22Rv1 (cell line): ENCODE results near the gene NAV3.
"Not testable (repeated sequence)": the region's sequence is repeated elsewhere in the genome, so short reads cannot be mapped to it uniquely, and the experiment has no call there.

Source experiments
- H3K27ac ChIP-seq: fragments of 450-650 bp; 2 replicates; pipeline ENCODE4 v1.5.1; 2017
- CTCF ChIP-seq: fragments of 450-650 bp; IDR thresholded peaks from 2 replicates; pipeline ENCODE4 v1.5.1; 2017; ENCODE audit warnings: mild to moderate bottlenecking
- ZFX ChIP-seq: fragments of 450-650 bp; IDR thresholded peaks from 2 replicates; pipeline ENCODE4 v1.6.1; 2017; ENCODE audit warnings: antibody characterized with exemption, borderline replicate concordance

Gene NAV3

GRCh38 chr12:78101946-78102635 lies 271.4 kb downstream of the NAV3 start:
- no peak overlapping the region for H3K27ac ChIP-seq
- no peak for TF ChIP-seq ZFX
- TF ChIP-seq CTCF, result no peak

GRCh38 chr12:78102801-78103200 lies 272.1 kb downstream of the NAV3 start:
- not testable (repeated sequence) for H3K27ac ChIP-seq

GRCh38 chr12:78115889-78116288 lies 285.2 kb downstream of the NAV3 start:
- TF ChIP-seq CTCF, result no peak
- TF ChIP-seq ZFX, result no peak
- no peak overlapping the region for H3K27ac ChIP-seq

GRCh38 chr12:78118036-78118435 lies 287.3 kb downstream of the NAV3 start:
- TF ChIP-seq ZFX, result no peak
- TF ChIP-seq CTCF, result no peak; the same call in 1 of the 2 replicates
- no peak overlapping the region for H3K27ac ChIP-seq

GRCh38 chr12:78118486-78118885 lies 287.8 kb downstream of the NAV3 start:
- no peak overlapping the region for H3K27ac ChIP-seq
- TF ChIP-seq CTCF, result no peak
- no peak for TF ChIP-seq ZFX

GRCh38 chr12:78119351-78119918 lies 288.7 kb downstream of the NAV3 start:
- no peak overlapping the region for H3K27ac ChIP-seq
- no peak for TF ChIP-seq CTCF
- no peak for TF ChIP-seq ZFX

GRCh38 chr12:78120306-78120705 lies 289.6 kb downstream of the NAV3 start:
- no peak for TF ChIP-seq ZFX
- TF ChIP-seq CTCF, result no peak
- H3K27ac ChIP-seq, result no peak overlapping the region
